GM12872 (cell line): Measurements from ENCODE around the gene KCNA2.

Experiments used
- TF ChIP-seq, protein P1 (sequence below): IDR thresholded peaks from 3 replicates; pipeline ENCODE4 v1.5.1; 2011; ENCODE audit warnings: low read depth, mild to moderate bottlenecking, low read length, moderate library complexity; ENCODE audit not compliant: insufficient read depth

Gene KCNA2

DNA sequence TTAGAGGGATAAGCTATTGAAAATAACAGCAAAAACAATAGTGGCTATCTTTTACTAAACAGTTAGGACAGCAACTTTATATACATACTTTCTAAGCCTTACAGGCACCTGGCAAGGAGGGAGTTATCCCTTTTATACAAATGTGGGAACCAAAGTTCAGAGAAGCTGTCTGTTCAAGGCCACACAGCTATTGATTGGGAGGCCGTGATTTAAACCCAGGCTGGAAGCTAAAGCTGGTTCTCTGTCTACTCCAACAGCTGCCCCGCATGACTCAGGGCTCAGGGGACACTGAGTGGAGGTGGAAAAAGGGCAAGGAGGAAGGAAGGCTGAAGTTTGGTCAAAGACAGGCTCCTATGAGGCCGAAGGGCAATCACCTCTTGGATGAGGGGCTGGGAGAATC is 26.7 kb downstream of the KCNA2 start:
- TF ChIP-seq, protein P1, sequence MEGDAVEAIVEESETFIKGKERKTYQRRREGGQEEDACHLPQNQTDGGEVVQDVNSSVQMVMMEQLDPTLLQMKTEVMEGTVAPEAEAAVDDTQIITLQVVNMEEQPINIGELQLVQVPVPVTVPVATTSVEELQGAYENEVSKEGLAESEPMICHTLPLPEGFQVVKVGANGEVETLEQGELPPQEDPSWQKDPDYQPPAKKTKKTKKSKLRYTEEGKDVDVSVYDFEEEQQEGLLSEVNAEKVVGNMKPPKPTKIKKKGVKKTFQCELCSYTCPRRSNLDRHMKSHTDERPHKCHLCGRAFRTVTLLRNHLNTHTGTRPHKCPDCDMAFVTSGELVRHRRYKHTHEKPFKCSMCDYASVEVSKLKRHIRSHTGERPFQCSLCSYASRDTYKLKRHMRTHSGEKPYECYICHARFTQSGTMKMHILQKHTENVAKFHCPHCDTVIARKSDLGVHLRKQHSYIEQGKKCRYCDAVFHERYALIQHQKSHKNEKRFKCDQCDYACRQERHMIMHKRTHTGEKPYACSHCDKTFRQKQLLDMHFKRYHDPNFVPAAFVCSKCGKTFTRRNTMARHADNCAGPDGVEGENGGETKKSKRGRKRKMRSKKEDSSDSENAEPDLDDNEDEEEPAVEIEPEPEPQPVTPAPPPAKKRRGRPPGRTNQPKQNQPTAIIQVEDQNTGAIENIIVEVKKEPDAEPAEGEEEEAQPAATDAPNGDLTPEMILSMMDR = no peak

DNA sequence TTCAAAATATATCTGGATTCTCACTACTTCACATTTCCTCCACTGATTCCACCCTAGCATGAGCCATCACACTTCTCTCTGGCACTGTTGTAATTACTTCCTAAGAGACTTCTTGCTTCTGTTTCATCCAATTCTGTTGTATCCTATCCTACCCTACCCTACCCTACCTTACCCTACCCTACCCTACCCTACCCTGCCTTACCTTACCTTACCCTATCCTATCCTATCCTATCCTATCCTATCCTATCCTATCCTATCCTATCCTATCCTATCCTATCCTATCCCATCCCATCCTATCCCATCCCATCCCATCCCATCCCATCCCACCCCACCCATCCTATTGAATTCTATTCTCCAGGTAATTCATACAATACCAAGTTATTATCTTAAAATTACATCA is 29.7 kb downstream of the KCNA2 start:
- TF ChIP-seq, protein P1 = no peak

- TF ChIP-seq, protein P1 = no peak
These were observed 32.8 kb downstream of the KCNA2 start for GRCh38 chr1:110573314-110573713.

DNA sequence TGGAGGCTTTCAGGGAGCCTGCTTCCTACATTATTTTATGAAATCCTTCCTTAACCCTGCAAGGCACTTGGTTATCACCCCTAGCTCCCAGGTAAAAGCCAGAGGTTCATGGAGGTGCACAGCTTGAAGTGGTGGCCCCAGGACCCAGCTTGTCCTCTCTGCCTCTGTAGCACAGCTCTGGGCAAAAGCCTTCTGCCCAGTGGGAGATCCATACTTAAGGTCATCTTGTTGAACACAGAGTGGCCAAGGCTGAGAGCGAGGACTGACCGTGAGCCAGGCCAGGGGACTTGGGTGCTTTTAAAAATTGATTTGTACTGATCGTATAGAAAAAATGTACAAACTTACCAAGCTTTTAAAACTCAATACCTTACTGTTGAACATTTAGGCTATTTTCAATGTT is 33.4 kb downstream of the KCNA2 start:
- TF ChIP-seq, protein P1 = no peak

GRCh38 chr1:110570901-110571300 is 35.3 kb downstream of the KCNA2 start:
- TF ChIP-seq, protein P1 = no peak

GRCh38 chr1:110570307-110570706 is 35.9 kb downstream of the KCNA2 start:
- TF ChIP-seq, protein P1 = no peak

DNA sequence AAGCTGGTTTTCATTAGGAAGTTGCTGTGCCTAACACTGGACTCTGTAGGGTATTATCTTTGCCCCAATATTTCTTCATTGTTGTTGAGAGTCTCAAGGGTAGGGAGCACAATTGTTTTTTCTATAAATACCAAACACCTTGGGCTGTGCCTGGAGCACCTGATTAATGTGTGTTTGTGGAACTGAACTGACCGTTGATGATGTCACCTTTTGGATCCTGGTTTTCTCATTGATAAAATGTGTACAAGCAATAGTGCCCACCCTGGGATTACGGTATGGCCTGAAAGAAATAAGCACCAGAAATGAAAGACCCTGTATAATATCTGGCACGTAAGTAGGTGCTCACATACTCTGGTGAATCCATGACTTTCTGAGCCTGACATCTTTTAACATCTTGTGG is 39.3 kb downstream of the KCNA2 start:
- TF ChIP-seq, protein P1 = no peak

- TF ChIP-seq, protein P1 = no peak
These were observed 40.6 kb downstream of the KCNA2 start for GRCh38 chr1:110565565-110565964.
